ENCODE measurements around the gene TRIM26.
"Not testable (repeated sequence)": the region's sequence is repeated elsewhere in the genome, so short reads cannot be mapped to it uniquely, and the experiment has no call there.

The TRIM26 gene

GRCh38 chr6:30223339-30223738, 10.1 kb upstream of the TRIM26 start:
- H3K4me3 ChIP-seq (ENCODE audit: low read depth, low read length) = no peak overlapping the region
- H3K27me3 ChIP-seq = peaks cover 10% of the 10 kb centered on the region; the same call in 1 of the 2 replicates
- no peak for DNase-seq
- TF ChIP-seq CTCF (IDR thresholded peaks at IDR 0.05; ENCODE audit: low read depth, low read length) = no peak
- no peaks in the 10 kb centered on the region for H3K4me1 ChIP-seq
- H3K9me3 ChIP-seq = no peaks in the 10 kb centered on the region
- no peaks in the 10 kb centered on the region for H3K36me3 ChIP-seq

- H3K36me3 ChIP-seq; H3K4me3 ChIP-seq (ENCODE audit: low read depth, low read length); H3K27me3 ChIP-seq; H3K4me1 ChIP-seq; DNase-seq; H3K9me3 ChIP-seq: not testable (repeated sequence)
These were observed 8.8 kb upstream of the TRIM26 start for GRCh38 chr6:30221956-30222355.

GRCh38 chr6:30221395-30221794, 8.2 kb upstream of the TRIM26 start:
- not testable (repeated sequence) for DNase-seq; H3K27me3 ChIP-seq; H3K36me3 ChIP-seq; H3K4me1 ChIP-seq; H3K9me3 ChIP-seq; H3K4me3 ChIP-seq (ENCODE audit: low read depth, low read length)

- no peaks in the 10 kb centered on the region for H3K4me1 ChIP-seq
- peak; percentile 96 for TF ChIP-seq CTCF (IDR thresholded peaks at IDR 0.05; ENCODE audit: low read depth, low read length)
- no peaks in the 10 kb centered on the region for H3K9me3 ChIP-seq
- H3K27me3 ChIP-seq = no peaks in the 10 kb centered on the region
- H3K4me3 ChIP-seq (ENCODE audit: low read depth, low read length) = no peak overlapping the region
- H3K36me3 ChIP-seq = no peaks in the 10 kb centered on the region
- DNase-seq = peak; percentile 58
These were observed 6.0 kb upstream of the TRIM26 start for GRCh38 chr6:30219244-30219643.

GRCh38 chr6:30216096-30216495, 2.9 kb upstream of the TRIM26 start:
- no peaks in the 10 kb centered on the region for H3K27me3 ChIP-seq
- H3K4me1 ChIP-seq = no peaks in the 10 kb centered on the region; the same call in 1 of the 2 replicates
- DNase-seq = no peak
- no peaks in the 10 kb centered on the region for H3K36me3 ChIP-seq
- H3K4me3 ChIP-seq (ENCODE audit: low read depth, low read length) = no peak overlapping the region
- no peak for TF ChIP-seq CTCF (IDR thresholded peaks at IDR 0.05; ENCODE audit: low read depth, low read length)
- H3K9me3 ChIP-seq = no peaks in the 10 kb centered on the region

- no peak for DNase-seq
- H3K36me3 ChIP-seq = no peaks in the 10 kb centered on the region
- no peaks in the 10 kb centered on the region for H3K27me3 ChIP-seq
- H3K4me3 ChIP-seq (ENCODE audit: low read depth, low read length) = peak overlapping the region; percentile 89
- no peak for TF ChIP-seq CTCF (IDR thresholded peaks at IDR 0.05; ENCODE audit: low read depth, low read length)
- no peaks in the 10 kb centered on the region; the same call in 1 of the 2 replicates for H3K4me1 ChIP-seq
- H3K9me3 ChIP-seq = no peaks in the 10 kb centered on the region
These were observed 1.4 kb upstream of the TRIM26 start for GRCh38 chr6:30214657-30214982.

GRCh38 chr6:30213957-30214656, 901 bp upstream of the TRIM26 start:
- no peaks in the 10 kb centered on the region; the same call in 1 of the 2 replicates for H3K4me1 ChIP-seq
- peak; percentile 75 for DNase-seq
- H3K4me3 ChIP-seq (ENCODE audit: low read depth, low read length) = peak overlapping the region; percentile 89
- H3K9me3 ChIP-seq = no peaks in the 10 kb centered on the region
- H3K27me3 ChIP-seq = no peaks in the 10 kb centered on the region
- no peaks in the 10 kb centered on the region for H3K36me3 ChIP-seq
- no peak for TF ChIP-seq CTCF (IDR thresholded peaks at IDR 0.05; ENCODE audit: low read depth, low read length)
